Measurements from ENCODE around the gene C1QTNF2. TPM values are rescaled to one million over a fixed set of nuclear protein-coding genes. Genes with fewer than 3 reads are reported as not detected.

Gene C1QTNF2
- total RNA-seq, 2 donors from 2014 or later, result 0.64 to 1.0 TPM

GRCh38 chr5:160353379-160353778 lies 17.0 kb downstream of the C1QTNF2 start:
- no peaks in the 10 kb centered on the region for H3K4me1 ChIP-seq
- H3K4me3 ChIP-seq, result no peak overlapping the region
- H3K27me3 ChIP-seq, result no peaks in the 10 kb centered on the region
- TF ChIP-seq CTCF (IDR thresholded peaks at IDR 0.05), result no peak
- H3K36me3 ChIP-seq, result no peaks in the 10 kb centered on the region
- no peak overlapping the region for H3K27ac ChIP-seq
- no peak for DNase-seq
- no peak overlapping the region for H3K9ac ChIP-seq (ENCODE audit: low read depth in 2 of 2, low read length in 2 of 2)
- intact Hi-C loops (cut with DNase I), result no loop called here
- no peaks in the 10 kb centered on the region for H3K9me3 ChIP-seq

- Histone ChIP-seq H3K27ac (no peak overlapping the region), H3K4me3 (no peak overlapping the region), H3K4me1 (no peaks in the 10 kb centered on the region), H3K36me3 (no peaks in the 10 kb centered on the region), H3K9ac (ENCODE audit: low read depth in 2 of 2, low read length in 2 of 2) (no peak overlapping the region), H3K9me3 (no peaks in the 10 kb centered on the region), H3K27me3 (no peaks in the 10 kb centered on the region)
- DNase-seq, result no peak
- intact Hi-C loops (cut with DNase I), result no loop called here
- TF ChIP-seq CTCF (IDR thresholded peaks at IDR 0.05), result no peak
These were observed 18.1 kb downstream of the C1QTNF2 start for GRCh38 chr5:160352308-160352707.

- no peak for DNase-seq
- Histone ChIP-seq H3K9me3 (no peaks in the 10 kb centered on the region), H3K9ac (ENCODE audit: low read depth in 2 of 2, low read length in 2 of 2) (no peak overlapping the region), H3K27me3 (no peaks in the 10 kb centered on the region), H3K4me1 (no peaks in the 10 kb centered on the region), H3K36me3 (no peaks in the 10 kb centered on the region), H3K27ac (no peak overlapping the region), H3K4me3 (no peak overlapping the region)
- no peak for TF ChIP-seq CTCF (IDR thresholded peaks at IDR 0.05)
- intact Hi-C loops (cut with DNase I), result loop anchor here (5.0 kb wide), 1 partner anchor 328 kb away; no protein-coding TSS in a partner anchor
These were observed 20.5 kb downstream of the C1QTNF2 start for GRCh38 chr5:160349935-160350303.

- Histone ChIP-seq H3K9me3 (no peaks in the 10 kb centered on the region), H3K4me3 (no peak overlapping the region), H3K9ac (ENCODE audit: low read depth in 2 of 2, low read length in 2 of 2) (no peak overlapping the region), H3K4me1 (no peaks in the 10 kb centered on the region), H3K27me3 (no peaks in the 10 kb centered on the region), H3K27ac (no peak overlapping the region), H3K36me3 (no peaks in the 10 kb centered on the region)
- intact Hi-C loops (cut with DNase I), result loop anchor here (5.0 kb wide), 1 partner anchor 327 kb away; no protein-coding TSS in a partner anchor
- DNase-seq, result no peak
- no peak for TF ChIP-seq CTCF (IDR thresholded peaks at IDR 0.05)
These were observed 21.0 kb downstream of the C1QTNF2 start for GRCh38 chr5:160349249-160349934.

GRCh38 chr5:160348080-160348479 lies 22.3 kb downstream of the C1QTNF2 start:
- Histone ChIP-seq H3K27ac (no peak overlapping the region), H3K4me3 (no peak overlapping the region), H3K9me3 (no peaks in the 10 kb centered on the region), H3K27me3 (no peaks in the 10 kb centered on the region), H3K36me3 (no peaks in the 10 kb centered on the region), H3K4me1 (no peaks in the 10 kb centered on the region), H3K9ac (ENCODE audit: low read depth in 2 of 2, low read length in 2 of 2) (no peak overlapping the region)
- intact Hi-C loops (cut with DNase I), result loop anchor here (5.0 kb wide), 1 partner anchor 326 kb away; no protein-coding TSS in a partner anchor
- TF ChIP-seq CTCF (IDR thresholded peaks at IDR 0.05), result no peak
- no peak for DNase-seq

Measured in colonic mucosa (tissue), 4 donors.